DOHH2 (cell line): ENCODE measurements around the gene RND3.

ENCODE experiments used
- H3F3A ChIP-seq: fragments of 200-600 bp; sonication (generic), shearing (Covaris generic); 2 replicates; pipeline ENCODE4 v1.6.0; 2016; ENCODE audit warnings: antibody characterized with exemption, mild to moderate bottlenecking; ENCODE audit not compliant: control insufficient read depth, insufficient read depth
- H3K27ac ChIP-seq: fragments of 200-600 bp; sonication (generic); 2 replicates; pipeline ENCODE4 v1.5.1; 2014; ENCODE audit warnings: low read depth, mild to moderate bottlenecking, low read length, moderate library complexity
- H3K27me3 ChIP-seq: fragments of 200-600 bp; sonication (generic); 2 replicates; pipeline ENCODE4 v1.6.1; 2014; ENCODE audit warnings: mild to moderate bottlenecking, low read length, mixed read lengths; ENCODE audit not compliant: control insufficient read depth
- H3K36me3 ChIP-seq: fragments of 200-600 bp; sonication (generic); 2 replicates; pipeline ENCODE4 v1.6.1; 2014; ENCODE audit warnings: mild to moderate bottlenecking, low read length, moderate library complexity, mixed read lengths; ENCODE audit not compliant: control insufficient read depth
- H3K4me1 ChIP-seq: fragments of 200-600 bp; sonication (generic); 2 replicates; pipeline ENCODE4 v1.6.1; 2014; ENCODE audit warnings: mild to moderate bottlenecking, low read length, mixed read lengths; ENCODE audit not compliant: control insufficient read depth
- H3K4me2 ChIP-seq: fragments of 200-600 bp; sonication (generic); 2 replicates; pipeline ENCODE4 v1.6.0; 2014; ENCODE audit warnings: mild to moderate bottlenecking, low read length, moderate library complexity
- H3K4me3 ChIP-seq: fragments of 200-600 bp; sonication (generic); 2 replicates; pipeline ENCODE4 v1.5.1; 2014; ENCODE audit warnings: mild to moderate bottlenecking, low read length, mixed read lengths
- H3K79me2 ChIP-seq: fragments of 200-600 bp; sonication (generic); 2 replicates; pipeline ENCODE4 v1.6.1; 2014; ENCODE audit warnings: mild to moderate bottlenecking, low read length, mixed read lengths; ENCODE audit not compliant: control insufficient read depth
- H3K9me2 ChIP-seq: fragments of 200-600 bp; sonication (generic); replicated peaks from 2 replicates; pipeline ENCODE4 v1.6.1; 2014; ENCODE audit warnings: mild to moderate bottlenecking, low read length, mixed read lengths; ENCODE audit not compliant: control insufficient read depth
- H3K9me3 ChIP-seq: fragments of 200-600 bp; sonication (generic); 2 replicates; pipeline ENCODE4 v1.6.1; 2014; ENCODE audit warnings: antibody characterized with exemption, low read length, mixed read lengths; ENCODE audit not compliant: control insufficient read depth, insufficient read depth
- H4K20me1 ChIP-seq: fragments of 200-600 bp; sonication (generic); 2 replicates; pipeline ENCODE4 v1.6.0; 2014; ENCODE audit warnings: low read depth, mild to moderate bottlenecking, antibody characterized with exemption, low read length, moderate library complexity; ENCODE audit not compliant: control insufficient read depth, insufficient read depth
- EZH2phosphoT487 ChIP-seq: fragments of 200-600 bp; sonication (generic); IDR thresholded peaks from 2 replicates; pipeline ENCODE4 v1.6.1; 2017; ENCODE audit warnings: borderline replicate concordance, mild to moderate bottlenecking, antibody characterized with exemption, low read length, moderate library complexity, mixed read lengths
- TF ChIP-seq, protein P1 (sequence below): fragments of 200-600 bp; sonication (generic); IDR thresholded peaks from one replicate; pipeline ENCODE4 v1.5.1; 2014; ENCODE audit warnings: antibody characterized with exemption, mild to moderate bottlenecking, low read depth, low read length; ENCODE audit not compliant: poor library complexity, severe bottlenecking

Gene RND3

DNA sequence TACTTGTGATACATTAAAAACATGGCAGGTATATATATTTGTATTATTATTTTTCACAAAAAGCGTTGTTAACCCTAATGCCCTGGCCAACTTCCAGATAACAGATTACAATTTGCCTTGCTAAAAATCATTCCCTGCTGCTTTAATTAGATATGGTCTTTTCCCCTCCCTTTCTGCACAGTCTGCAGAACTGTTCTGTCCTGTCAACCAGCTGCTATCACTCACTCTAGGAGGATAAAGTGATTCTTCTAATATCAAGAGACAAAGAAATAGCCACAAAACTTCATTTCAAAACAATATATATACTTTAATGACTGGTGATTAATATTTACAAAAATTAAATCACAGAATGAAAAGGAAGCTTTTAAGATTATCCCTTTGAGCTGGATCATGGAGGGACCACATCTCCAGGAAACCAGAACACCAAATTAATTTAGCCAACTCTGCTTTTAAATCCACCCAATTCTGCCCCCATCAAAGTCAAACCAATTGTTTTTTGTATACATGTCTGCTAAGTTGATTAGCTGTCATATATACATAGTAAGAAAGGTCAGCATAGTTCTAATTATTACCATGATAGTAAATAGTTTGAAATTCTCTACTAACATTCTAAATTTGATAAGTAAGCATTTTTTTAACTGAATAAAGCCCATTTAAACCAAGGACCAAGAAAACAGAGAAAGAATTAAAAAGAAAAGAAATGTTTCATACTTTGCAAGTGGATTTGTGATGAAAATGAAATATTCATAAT lies 55.7 kb downstream of the RND3 start:
- no peaks in the 10 kb centered on the region for H4K20me1 ChIP-seq
- no peaks in the 10 kb centered on the region for H3K9me2 ChIP-seq
- H3F3A ChIP-seq, result no peaks in the 10 kb centered on the region
- no peaks in the 10 kb centered on the region for H3K4me1 ChIP-seq
- no peaks in the 10 kb centered on the region for H3K79me2 ChIP-seq
- no peak overlapping the region for H3K4me2 ChIP-seq
- no peak for TF ChIP-seq EZH2phosphoT487
- TF ChIP-seq, protein P1, sequence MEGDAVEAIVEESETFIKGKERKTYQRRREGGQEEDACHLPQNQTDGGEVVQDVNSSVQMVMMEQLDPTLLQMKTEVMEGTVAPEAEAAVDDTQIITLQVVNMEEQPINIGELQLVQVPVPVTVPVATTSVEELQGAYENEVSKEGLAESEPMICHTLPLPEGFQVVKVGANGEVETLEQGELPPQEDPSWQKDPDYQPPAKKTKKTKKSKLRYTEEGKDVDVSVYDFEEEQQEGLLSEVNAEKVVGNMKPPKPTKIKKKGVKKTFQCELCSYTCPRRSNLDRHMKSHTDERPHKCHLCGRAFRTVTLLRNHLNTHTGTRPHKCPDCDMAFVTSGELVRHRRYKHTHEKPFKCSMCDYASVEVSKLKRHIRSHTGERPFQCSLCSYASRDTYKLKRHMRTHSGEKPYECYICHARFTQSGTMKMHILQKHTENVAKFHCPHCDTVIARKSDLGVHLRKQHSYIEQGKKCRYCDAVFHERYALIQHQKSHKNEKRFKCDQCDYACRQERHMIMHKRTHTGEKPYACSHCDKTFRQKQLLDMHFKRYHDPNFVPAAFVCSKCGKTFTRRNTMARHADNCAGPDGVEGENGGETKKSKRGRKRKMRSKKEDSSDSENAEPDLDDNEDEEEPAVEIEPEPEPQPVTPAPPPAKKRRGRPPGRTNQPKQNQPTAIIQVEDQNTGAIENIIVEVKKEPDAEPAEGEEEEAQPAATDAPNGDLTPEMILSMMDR, result no peak
- H3K4me3 ChIP-seq, result no peak overlapping the region
- H3K27me3 ChIP-seq, result no peaks in the 10 kb centered on the region
- no peaks in the 10 kb centered on the region for H3K36me3 ChIP-seq
- H3K9me3 ChIP-seq, result no peaks in the 10 kb centered on the region
- H3K27ac ChIP-seq, result no peak overlapping the region

DNA sequence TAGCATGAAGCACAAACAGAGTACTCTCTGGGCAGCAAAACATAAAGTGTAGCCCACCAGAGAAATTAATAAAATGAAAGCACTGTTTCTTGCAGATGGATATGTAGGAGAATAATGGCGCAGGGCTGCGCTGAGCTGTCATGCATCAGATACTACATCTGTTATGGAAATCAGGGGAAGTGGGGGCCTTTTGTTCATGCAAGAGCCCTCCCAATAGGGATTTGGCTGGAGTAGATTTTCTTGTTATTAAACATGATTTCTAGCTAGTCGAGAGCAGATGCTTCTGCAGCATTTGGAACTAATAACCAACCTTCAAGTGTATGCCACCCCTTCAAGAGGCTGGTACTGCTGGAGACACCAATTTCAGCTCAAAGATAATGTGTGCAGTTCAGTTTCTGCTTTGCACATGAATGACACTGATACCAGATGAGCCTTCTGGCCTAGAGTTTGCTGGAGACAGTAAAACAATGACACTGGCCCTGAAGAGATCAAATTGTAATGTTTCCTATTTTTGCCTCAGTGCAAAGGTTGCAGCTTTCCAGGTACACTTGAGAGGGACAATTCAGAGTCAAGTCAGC lies 58.0 kb downstream of the RND3 start:
- H3K36me3 ChIP-seq, result no peaks in the 10 kb centered on the region
- H3K9me2 ChIP-seq, result no peaks in the 10 kb centered on the region
- TF ChIP-seq, protein P1, result no peak
- TF ChIP-seq EZH2phosphoT487, result no peak
- H3K79me2 ChIP-seq, result no peaks in the 10 kb centered on the region
- no peak overlapping the region for H3K4me3 ChIP-seq
- H3K4me2 ChIP-seq, result no peak overlapping the region
- no peaks in the 10 kb centered on the region for H4K20me1 ChIP-seq
- H3K9me3 ChIP-seq, result no peaks in the 10 kb centered on the region
- H3F3A ChIP-seq, result no peaks in the 10 kb centered on the region
- H3K4me1 ChIP-seq, result no peaks in the 10 kb centered on the region
- no peak overlapping the region for H3K27ac ChIP-seq
- no peaks in the 10 kb centered on the region for H3K27me3 ChIP-seq

DNA sequence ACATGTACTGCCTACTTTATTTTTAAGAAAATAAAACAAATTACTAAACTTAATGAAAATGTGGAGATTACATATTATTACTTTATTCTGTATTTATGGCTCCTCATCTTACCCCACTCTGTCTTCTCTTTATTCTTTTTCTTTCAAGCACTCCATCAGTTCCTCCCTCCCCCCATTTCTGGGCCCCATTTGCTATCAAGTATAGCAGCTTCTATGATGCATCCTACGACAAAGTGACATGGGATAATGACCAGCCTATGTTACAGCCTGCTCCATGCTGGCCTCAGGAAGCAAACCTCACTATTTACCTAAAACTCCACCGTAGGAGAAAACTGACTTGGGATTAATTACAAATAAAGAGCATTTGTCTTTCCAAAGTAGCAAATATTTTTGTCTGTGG lies 58.8 kb downstream of the RND3 start:
- Histone ChIP-seq H4K20me1 (no peaks in the 10 kb centered on the region), H3K4me2 (no peak overlapping the region), H3F3A (no peaks in the 10 kb centered on the region), H3K79me2 (no peaks in the 10 kb centered on the region), H3K27me3 (no peaks in the 10 kb centered on the region), H3K9me3 (no peaks in the 10 kb centered on the region), H3K4me3 (no peak overlapping the region), H3K4me1 (no peaks in the 10 kb centered on the region), H3K36me3 (no peaks in the 10 kb centered on the region), H3K27ac (no peak overlapping the region), H3K9me2 (no peaks in the 10 kb centered on the region)
- TF ChIP-seq EZH2phosphoT487, result no peak
- TF ChIP-seq, protein P1, result no peak
